Activated B cell treated with CpG ODN at 0.5 μM for 24 hours (primary cell): ENCODE measurements around the gene ARHGEF18. TPM values are rescaled to one million over a fixed set of nuclear protein-coding genes. Genes with fewer than 3 reads are reported as not detected.

ENCODE experiments used
- ATAC-seq: fragments of 200-7000 bp; cut with Tn5 transposase; one replicate; pipeline ENCODE4 v1.10.0; 2021; ENCODE audit warnings: low read depth, mild to moderate bottlenecking, moderate library complexity
- CTCF ChIA-PET: fragments of 350-600 bp; sonication (Branson Sonifier 250); formaldehyde crosslinking; loops from one replicate; lab custom pipeline; 2021; ENCODE audit warnings: antibody characterized with exemption; lab: Charles Lee
- POLR2A ChIA-PET: fragments of 350-600 bp; sonication (Branson Sonifier 250); formaldehyde crosslinking; loops from one replicate; lab custom pipeline; 2021; ENCODE audit warnings: antibody characterized with exemption; lab: Charles Lee
- DNase-seq: peaks from one replicate; pipeline ENCODE4 v3.0.0; 2022
- H3K27ac Mint-ChIP-seq: one replicate; pipeline ENCODE4 v1.8.0; 2020; ENCODE audit warnings: mixed read lengths
- H3K27me3 Mint-ChIP-seq: one replicate; pipeline ENCODE4 v1.8.0; 2021; ENCODE audit warnings: mixed read lengths
- H3K36me3 Mint-ChIP-seq: one replicate; pipeline ENCODE4 v1.8.0; 2021; ENCODE audit warnings: low read depth, mixed read lengths
- H3K4me1 Mint-ChIP-seq: one replicate; pipeline ENCODE4 v1.8.0; 2021; ENCODE audit warnings: mixed read lengths
- H3K4me3 Mint-ChIP-seq: one replicate; pipeline ENCODE4 v1.8.0; 2020; ENCODE audit warnings: mild to moderate bottlenecking, mixed read lengths
- H3K9me3 Mint-ChIP-seq: one replicate; pipeline ENCODE4 v1.8.0; 2020; ENCODE audit warnings: mixed read lengths
- CTCF ChIP-seq: fragments of 200-600 bp; IDR thresholded peaks from one replicate; pipeline ENCODE4 v1.8.0; 2022; ENCODE audit warnings: antibody characterized with exemption, mild to moderate bottlenecking
- intact Hi-C: fragments of 100-400 bp; cut with micrococcal nuclease; formaldehyde crosslinking; loops from one replicate; pipeline ENCODE4 v1.15.1; 2024
- total RNA-seq: library from RNA; stranded (reverse); gene quantifications from 2 replicates; pipeline ENCODE4 v1.2.3, GENCODE V29; 2022

The ARHGEF18 gene
- total RNA-seq, 1 donor from 2014 or later, result 51.9 TPM

- no peak for TF ChIP-seq CTCF
- H3K4me3 Mint-ChIP-seq, result no peak overlapping the region
These were observed 7.1 kb downstream of the ARHGEF18 start for GRCh38 chr19:7355871-7356270.

DNA sequence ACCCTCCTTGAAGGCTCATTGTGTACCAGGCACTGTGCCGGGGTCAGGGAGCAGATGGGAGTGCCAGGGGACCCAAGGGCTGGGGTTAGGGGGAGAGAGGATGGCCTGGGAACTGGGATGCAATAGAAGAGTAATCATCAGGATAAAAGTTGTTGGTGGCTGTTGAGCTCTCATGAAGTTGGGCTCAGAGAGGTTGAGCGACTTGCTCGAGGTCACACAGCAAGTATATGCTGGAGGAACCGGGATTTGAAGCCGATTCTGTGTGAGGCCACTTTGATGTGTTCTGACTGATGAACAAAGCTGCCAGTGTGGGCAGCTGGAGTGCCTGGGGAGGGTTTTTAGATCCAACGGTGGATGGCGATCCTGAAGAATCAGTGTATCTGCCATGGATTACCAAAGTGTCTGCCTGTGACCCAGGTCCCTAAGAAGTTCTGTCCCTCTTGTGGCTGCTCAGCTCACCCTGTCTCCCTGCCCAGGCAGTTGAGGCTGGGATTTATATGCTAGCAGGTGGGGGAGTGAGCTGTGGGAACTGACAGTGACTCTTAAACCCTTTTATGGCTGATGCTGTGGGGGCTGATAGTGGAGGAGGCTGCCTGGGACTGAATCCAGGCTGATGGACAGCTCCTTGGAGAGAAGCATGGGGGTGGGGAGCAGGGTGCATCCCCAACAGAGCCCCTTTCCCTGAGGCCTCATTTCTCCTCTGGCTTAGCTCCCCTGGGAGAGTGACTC, 8.3 kb downstream of the ARHGEF18 start:
- POLR2A ChIA-PET, result interaction anchor here (0.6 to 0.8 kb wide), 2 partner anchors 8 to 23 kb away, joined by 3 to 5 read pairs; partner anchors contain the start of gene ARHGEF18
- no peak for TF ChIP-seq CTCF
- Mint-ChIP-seq H3K4me1 (peaks cover 72% of the 10 kb centered on the region), H3K9me3 (peaks cover 1% of the 10 kb centered on the region), H3K27me3 (no peaks in the 10 kb centered on the region), H3K27ac (peak overlapping the region; percentile 64), H3K36me3 (peaks cover 77% of the 10 kb centered on the region), H3K4me3 (no peak overlapping the region)
- intact Hi-C loops, result loop anchor here (10.0 kb wide), 1 partner anchor 318 kb away; the partner anchor contains the start of gene MCEMP1
- no peak for DNase-seq
- CTCF ChIA-PET, result interaction anchor here (1.1 to 1.3 kb wide), 2 partner anchors 10 to 28 kb away, joined by 3 to 4 read pairs; no protein-coding TSS in a partner anchor
- ATAC-seq, result no peak

More at GRCh38 chr19:7355871-7356270, 7.1 kb downstream of the ARHGEF18 start:
- CTCF ChIA-PET, result interaction anchor here (0.6 to 2.9 kb wide), 6 partner anchors 10 to 212 kb away, joined by 3 to 23 read pairs (median 7); no protein-coding TSS in a partner anchor
- Mint-ChIP-seq H3K27ac (peak overlapping the region; percentile 30), H3K9me3 (peaks cover 5% of the 10 kb centered on the region), H3K36me3 (peaks cover 76% of the 10 kb centered on the region), H3K4me1 (peaks cover 80% of the 10 kb centered on the region), H3K27me3 (no peaks in the 10 kb centered on the region)
- ATAC-seq (no peak), DNase-seq (no peak)
- intact Hi-C loops, result loop anchor here (10.0 kb wide), 1 partner anchor 319 kb away; the partner anchor contains the start of gene MCEMP1
- POLR2A ChIA-PET, result interaction anchor here (0.6 to 0.7 kb wide), 3 partner anchors 20 to 963 kb away, joined by 3 to 4 read pairs (median 4); no protein-coding TSS in a partner anchor

- Mint-ChIP-seq H3K9me3 (no peaks in the 10 kb centered on the region), H3K27ac (peak overlapping the region; percentile 75), H3K36me3 (peaks cover 83% of the 10 kb centered on the region), H3K27me3 (no peaks in the 10 kb centered on the region), H3K4me3 (no peak overlapping the region), H3K4me1 (peaks cover 75% of the 10 kb centered on the region)
- DNase-seq (no peak), ATAC-seq (no peak)
- ChIA-PET CTCF (no interaction called here), POLR2A (interaction anchor here (1.2 kb wide), 1 partner anchor 9 kb away, joined by 4 read pairs; no protein-coding TSS in a partner anchor)
- intact Hi-C loops, result loop anchor here (10.0 kb wide), 1 partner anchor 317 kb away; the partner anchor contains the start of gene MCEMP1
- no peak for TF ChIP-seq CTCF
These were observed 9.4 kb downstream of the ARHGEF18 start for GRCh38 chr19:7358102-7358597.

- DNase-seq, result no peak
- ATAC-seq, result no peak
- H3K27me3 Mint-ChIP-seq, result no peaks in the 10 kb centered on the region
- peaks cover 89% of the 10 kb centered on the region for H3K36me3 Mint-ChIP-seq
- no peaks in the 10 kb centered on the region for H3K9me3 Mint-ChIP-seq
- ChIA-PET POLR2A (interaction anchor here (0.6 to 1.2 kb wide), 2 partner anchors 12 to 15 kb away, joined by 3 to 4 read pairs; no protein-coding TSS in a partner anchor), CTCF (interaction anchor here (1.0 kb wide), 1 partner anchor 19 kb away, joined by 7 read pairs; no protein-coding TSS in a partner anchor)
- H3K27ac Mint-ChIP-seq, result peak overlapping the region; percentile 63
- no peak for TF ChIP-seq CTCF
- H3K4me3 Mint-ChIP-seq, result no peak overlapping the region
- H3K4me1 Mint-ChIP-seq, result peaks cover 65% of the 10 kb centered on the region
- intact Hi-C loops, result no loop called here
These were observed 11.8 kb downstream of the ARHGEF18 start for GRCh38 chr19:7360393-7360984.
